GM13977 (cell line): ENCODE results near the gene INCA1.

Experiments
- DNase-seq: peaks from one replicate; pipeline ENCODE4 v3.0.0; 2012; ENCODE audit warnings: low spot score
- CTCF ChIP-seq: IDR thresholded peaks from 2 replicates; pipeline ENCODE4 v1.5.1; 2012; ENCODE audit warnings: mild to moderate bottlenecking, control low read depth; ENCODE audit not compliant: insufficient read depth; ENCODE audit errors: extremely low read depth, missing control alignments
- in situ Hi-C: fragments of 300-500 bp; cut with MboI; formaldehyde crosslinking; loops from one replicate; pipeline ENCODE4 v1.12.0; 2022; ENCODE audit warnings: low sequenced_read_pairs, low pct_unique_long_range_greater_than_20kb, mixed read lengths, inconsistent platforms; ENCODE audit not compliant: unreplicated experiment

The INCA1 gene

GRCh38 chr17:4945944-4946280, 51.4 kb downstream of the INCA1 start:
- TF ChIP-seq CTCF: no peak
- in situ Hi-C loops: no loop called here
- no peak for DNase-seq

- in situ Hi-C loops: no loop called here
- TF ChIP-seq CTCF: no peak
- DNase-seq: peak; percentile 81
Measured at GRCh38 chr17:4945176-4945943, 52.0 kb downstream of the INCA1 start.

- no peak for TF ChIP-seq CTCF
- peak; percentile 15 for DNase-seq
- in situ Hi-C loops: no loop called here
Measured at GRCh38 chr17:4944554-4945175, 52.7 kb downstream of the INCA1 start.

- no peak for TF ChIP-seq CTCF
- in situ Hi-C loops: no loop called here
- DNase-seq: peak; percentile 56
Measured at GRCh38 chr17:4944163-4944553, 53.2 kb downstream of the INCA1 start.

- no peak for DNase-seq
- TF ChIP-seq CTCF: no peak
- in situ Hi-C loops: no loop called here
Measured at GRCh38 chr17:4942760-4943508, 54.4 kb downstream of the INCA1 start.

- DNase-seq: no peak
- TF ChIP-seq CTCF: no peak
- in situ Hi-C loops: no loop called here
Measured at GRCh38 chr17:4941319-4941610, 56.1 kb downstream of the INCA1 start.
